Ovary (tissue), 3 donors: ENCODE results near the gene HECW1.

Source experiments
- POLR2A ChIP-seq: fragments of 450-650 bp; IDR thresholded peaks from one replicate; pipeline ENCODE4 v1.6.1; 2017; ENCODE audit warnings: antibody characterized with exemption, mild to moderate bottlenecking, moderate library complexity
- TF ChIP-seq, protein P1 (sequence below), 3 donors: fragments of 450-650 bp in 2 of 3; fragments of 200-600 bp in 1 of 3; IDR thresholded peaks; one replicate each; pipeline versions ENCODE4 v1.5.1 to v1.8.0; 2016 to 2022; ENCODE audit warnings: antibody characterized with exemption in 3 of 3, mild to moderate bottlenecking in 1 of 3
- donor health status: DM: no; HTN: no; CAD: no.

DNA sequence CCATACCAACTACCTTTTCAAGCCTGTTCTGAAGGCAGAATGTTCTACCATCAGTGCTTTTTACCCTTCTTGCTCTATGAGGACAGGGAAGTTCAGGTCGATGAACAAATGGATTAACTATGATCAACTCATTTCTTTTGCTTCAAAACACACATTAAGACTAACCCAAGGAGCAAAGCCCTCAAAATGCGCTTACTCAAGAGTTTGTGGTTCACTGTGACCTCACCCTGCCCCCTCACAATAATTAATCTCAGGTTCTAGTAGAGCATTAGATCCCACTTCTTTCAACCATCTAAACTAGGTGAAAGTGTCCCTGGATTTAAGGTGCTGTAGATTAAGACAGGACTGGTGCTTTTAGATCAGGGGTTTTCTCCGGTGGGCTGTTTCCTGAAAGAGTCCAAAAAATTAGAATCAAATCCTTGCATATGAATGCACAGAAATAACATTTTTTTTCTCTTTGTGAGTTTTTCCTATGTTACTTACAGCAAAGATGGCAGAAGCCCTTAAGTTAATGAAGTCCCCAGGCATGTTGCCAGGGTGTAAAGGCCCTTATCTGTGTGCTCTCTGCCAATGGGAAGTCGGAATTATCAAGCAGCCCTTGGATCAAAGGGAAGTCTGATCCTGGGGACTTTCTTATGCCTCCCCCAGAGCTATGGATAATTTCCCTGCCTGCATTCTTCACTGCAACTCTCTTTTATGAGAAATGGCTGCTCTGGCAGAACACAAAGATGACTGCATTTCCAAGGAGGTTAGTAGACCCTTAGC lies 264.9 kb downstream of the HECW1 start:
- TF ChIP-seq, protein P1, sequence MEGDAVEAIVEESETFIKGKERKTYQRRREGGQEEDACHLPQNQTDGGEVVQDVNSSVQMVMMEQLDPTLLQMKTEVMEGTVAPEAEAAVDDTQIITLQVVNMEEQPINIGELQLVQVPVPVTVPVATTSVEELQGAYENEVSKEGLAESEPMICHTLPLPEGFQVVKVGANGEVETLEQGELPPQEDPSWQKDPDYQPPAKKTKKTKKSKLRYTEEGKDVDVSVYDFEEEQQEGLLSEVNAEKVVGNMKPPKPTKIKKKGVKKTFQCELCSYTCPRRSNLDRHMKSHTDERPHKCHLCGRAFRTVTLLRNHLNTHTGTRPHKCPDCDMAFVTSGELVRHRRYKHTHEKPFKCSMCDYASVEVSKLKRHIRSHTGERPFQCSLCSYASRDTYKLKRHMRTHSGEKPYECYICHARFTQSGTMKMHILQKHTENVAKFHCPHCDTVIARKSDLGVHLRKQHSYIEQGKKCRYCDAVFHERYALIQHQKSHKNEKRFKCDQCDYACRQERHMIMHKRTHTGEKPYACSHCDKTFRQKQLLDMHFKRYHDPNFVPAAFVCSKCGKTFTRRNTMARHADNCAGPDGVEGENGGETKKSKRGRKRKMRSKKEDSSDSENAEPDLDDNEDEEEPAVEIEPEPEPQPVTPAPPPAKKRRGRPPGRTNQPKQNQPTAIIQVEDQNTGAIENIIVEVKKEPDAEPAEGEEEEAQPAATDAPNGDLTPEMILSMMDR (IDR thresholded peaks at IDR 0.05), result no peak
- no peak for TF ChIP-seq POLR2A
